GM12878 (cell line): ENCODE data around the gene ELMO2.

Source experiments
- RFX5 ChIP-seq: IDR thresholded peaks from 2 replicates; pipeline ENCODE4 v1.6.1; 2011; ENCODE audit warnings: low read depth, low read length, improper control_type of control experiment
- ZBTB40 ChIP-seq: fragments of 450-650 bp; IDR thresholded peaks from 2 replicates; pipeline ENCODE4 v1.6.1; 2016; ENCODE audit warnings: mild to moderate bottlenecking, moderate library complexity, borderline replicate concordance

- TF ChIP-seq RFX5 (no peak), ZBTB40 (no peak)
These were observed 6.2 kb downstream of the ELMO2 start for GRCh38 chr20:46400253-46400652.
